Upper lobe of left lung (tissue), 6 donors: ENCODE data around the gene KLHL26. TPM values are rescaled to one million over a fixed set of nuclear protein-coding genes. Genes with fewer than 3 reads are reported as not detected.

ENCODE experiments used
- ATAC-seq, 2 donors: fragments of 200-7000 bp; cut with Tn5 transposase; one replicate each; pipeline ENCODE4 v1.9.1; 2022; ENCODE audit warnings: mild to moderate bottlenecking in 2 of 2, moderate library complexity in 2 of 2; ENCODE audit not compliant: low FRiP score in 2 of 2
- DNase-seq, 2 donors: peaks; one replicate each; pipeline ENCODE4 v3.0.0-alpha.2; 2019 to 2020
- H3K27ac ChIP-seq, 4 donors: fragments of 200-600 bp; sonication (generic); one replicate each; pipeline ENCODE4 v1.5.1; 2016 to 2019
- H3K27me3 ChIP-seq, 4 donors: fragments of 200-600 bp; sonication (generic); one replicate each; pipeline ENCODE4 v1.5.1; 2017 to 2019
- H3K36me3 ChIP-seq, 4 donors: fragments of 200-600 bp; sonication (generic); one replicate each; pipeline ENCODE4 v1.5.1; 2016 to 2019
- H3K4me1 ChIP-seq, 4 donors: fragments of 200-600 bp; sonication (generic); one replicate each; pipeline ENCODE4 v1.5.1; 2018 to 2019
- H3K4me3 ChIP-seq, 4 donors: fragments of 200-600 bp; sonication (generic); one replicate each; pipeline ENCODE4 v1.5.1; 2017 to 2019; ENCODE audit warnings: mild to moderate bottlenecking in 2 of 4, moderate library complexity in 1 of 4
- H3K9me3 ChIP-seq, 4 donors: fragments of 200-600 bp; sonication (generic); one replicate each; pipeline ENCODE4 v1.5.1; 2018 to 2019
- EP300 ChIP-seq, 4 donors: sonication (generic); formaldehyde crosslinking; IDR thresholded peaks; one replicate each; pipeline ENCODE4 v1.5.1; 2017; ENCODE audit warnings: antibody characterized with exemption in 4 of 4, control low read depth in 2 of 4
- POLR2A ChIP-seq, 4 donors: fragments of 450-650 bp; IDR thresholded peaks; one replicate each; pipeline ENCODE4 v1.5.1; 2016 to 2017; ENCODE audit warnings: antibody characterized with exemption in 4 of 4, mild to moderate bottlenecking in 2 of 4
- POLR2AphosphoS5 ChIP-seq, 2 donors: sonication (generic); formaldehyde crosslinking; IDR thresholded peaks; one replicate each; pipeline ENCODE4 v1.5.1; 2017; ENCODE audit warnings: antibody characterized with exemption in 2 of 2
- whole genome bisulfite sequencing, 2 donors: methylation state at CpG; one replicate each; pipeline ENCODE4 v1.1.5; 2017 to 2018; 5-methylcytosine and 5-hydroxymethylcytosine counted together
- total RNA-seq, 6 donors: library from RNA; depleted of rRNA in 4 of 6; stranded (reverse); fragments of >200 nt in 4 of 6; gene quantifications; one replicate each; pipeline versions ENCODE4 v1.1.0 to v1.2.1, GENCODE V29; 2016 to 2021
- TF ChIP-seq, protein P1 (sequence below), 6 experiments: fragments of 450-650 bp in 4 of 6; fragments of 200-600 bp in 2 of 6; sonication (generic) in 2 of 6; IDR thresholded peaks; one replicate each; pipeline ENCODE4 v1.5.1; 2016 to 2019; ENCODE audit warnings: antibody characterized with exemption in 6 of 6
- donor health status: DM: no; HTN: no; CAD: no; lungs with moderate emphysema.
- donor health status: DM: no; HTN: yes; CAD: no; lungs with severe emphysema.

The KLHL26 gene
- total RNA-seq, 6 donors from 2014 or later = 8.1 to 16.1 (median 12.1) TPM

DNA sequence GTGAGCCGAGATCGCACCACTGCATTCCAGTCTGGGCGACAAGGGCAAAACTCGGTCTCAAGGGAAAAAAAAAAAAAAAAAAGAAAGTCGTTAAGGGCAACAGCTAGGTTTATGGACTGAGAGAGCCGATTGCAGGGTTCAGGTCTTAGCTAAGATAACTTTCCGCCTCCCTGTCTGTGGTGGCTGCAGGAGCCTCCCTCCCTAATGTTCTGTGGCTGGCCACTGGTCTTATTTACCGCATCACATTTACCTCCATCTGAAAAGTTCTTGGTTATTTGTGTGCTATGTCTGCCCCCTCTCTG, 45.9 kb downstream of the KLHL26 start:
- Histone ChIP-seq H3K4me1 (peaks cover 12 to 32% (median 26%) of the 10 kb centered on the region in 4 donors), H3K36me3 (no peaks in the 10 kb centered on the region), H3K27me3 (no peaks in the 10 kb centered on the region), H3K9me3 (no peaks in the 10 kb centered on the region), H3K4me3 (peak overlapping the region in 3 of 4 donors; percentile 65 to 73 (median 66)), H3K27ac (peak overlapping the region in 3 of 4 donors; percentile 54 to 89 (median 87))
- WGBS, 2 donors = 42 to 58% methylated on average over 8 of the region's 8 CpGs
- DNase-seq = no peak
- TF ChIP-seq, protein P1, sequence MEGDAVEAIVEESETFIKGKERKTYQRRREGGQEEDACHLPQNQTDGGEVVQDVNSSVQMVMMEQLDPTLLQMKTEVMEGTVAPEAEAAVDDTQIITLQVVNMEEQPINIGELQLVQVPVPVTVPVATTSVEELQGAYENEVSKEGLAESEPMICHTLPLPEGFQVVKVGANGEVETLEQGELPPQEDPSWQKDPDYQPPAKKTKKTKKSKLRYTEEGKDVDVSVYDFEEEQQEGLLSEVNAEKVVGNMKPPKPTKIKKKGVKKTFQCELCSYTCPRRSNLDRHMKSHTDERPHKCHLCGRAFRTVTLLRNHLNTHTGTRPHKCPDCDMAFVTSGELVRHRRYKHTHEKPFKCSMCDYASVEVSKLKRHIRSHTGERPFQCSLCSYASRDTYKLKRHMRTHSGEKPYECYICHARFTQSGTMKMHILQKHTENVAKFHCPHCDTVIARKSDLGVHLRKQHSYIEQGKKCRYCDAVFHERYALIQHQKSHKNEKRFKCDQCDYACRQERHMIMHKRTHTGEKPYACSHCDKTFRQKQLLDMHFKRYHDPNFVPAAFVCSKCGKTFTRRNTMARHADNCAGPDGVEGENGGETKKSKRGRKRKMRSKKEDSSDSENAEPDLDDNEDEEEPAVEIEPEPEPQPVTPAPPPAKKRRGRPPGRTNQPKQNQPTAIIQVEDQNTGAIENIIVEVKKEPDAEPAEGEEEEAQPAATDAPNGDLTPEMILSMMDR (IDR thresholded peaks at IDR 0.05) = no peak
- TF ChIP-seq EP300 (IDR thresholded peaks at IDR 0.05) = no peak
- TF ChIP-seq POLR2AphosphoS5 (IDR thresholded peaks at IDR 0.05) = no peak
- TF ChIP-seq POLR2A (IDR thresholded peaks at IDR 0.05) = no peak
- ATAC-seq = no peak

DNA sequence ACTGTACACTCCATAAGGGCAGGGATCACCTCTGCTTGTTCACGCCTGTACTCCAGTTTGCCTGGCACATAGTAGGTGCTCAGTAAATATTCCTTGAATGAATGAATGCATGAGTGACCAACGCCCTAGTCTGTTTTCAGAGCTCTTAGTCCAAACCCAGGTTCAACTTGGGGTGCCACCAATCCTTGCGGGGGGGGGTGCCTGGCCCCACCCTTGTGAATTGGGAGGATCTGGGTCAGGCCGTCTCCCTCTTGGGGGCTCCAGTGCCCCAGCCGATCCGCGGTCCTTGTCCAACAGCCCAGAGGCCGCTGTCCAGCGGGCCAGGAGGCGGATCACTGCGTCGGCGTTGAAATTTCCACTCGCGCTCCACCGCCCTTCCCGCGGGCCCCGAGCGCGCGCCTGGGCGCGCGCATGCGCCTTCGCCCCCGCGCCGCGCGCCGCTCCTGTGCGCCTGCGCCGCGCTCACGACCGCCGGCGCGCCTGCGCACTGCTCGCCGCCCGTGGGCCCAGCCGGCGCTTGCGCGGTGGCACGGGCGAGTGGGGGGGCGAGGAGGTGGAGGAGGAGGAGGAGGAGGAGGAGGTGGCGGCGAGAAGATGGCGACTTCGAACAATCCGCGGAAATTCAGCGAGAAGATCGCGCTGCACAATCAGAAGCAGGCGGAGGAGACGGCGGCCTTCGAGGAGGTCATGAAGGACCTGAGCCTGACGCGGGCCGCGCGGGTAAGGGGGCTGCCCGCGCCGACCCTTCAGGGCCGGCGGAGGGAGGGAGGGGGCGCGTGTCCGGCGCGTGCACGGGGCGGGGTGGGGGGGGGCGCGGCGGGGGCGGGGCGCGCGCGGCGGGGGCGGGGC, 46.5 kb downstream of the KLHL26 start, which contains the start of gene CRTC1:
Gene CRTC1, plus strand, starts transcription at position 572 of the 849 bp plus-strand sequence. Its CDS starts 23 bp downstream, at position 595.
- H3K27ac ChIP-seq = peak within 1 kb of the TSS; percentile 58 to 89 (median 77)
- peak within 1 kb of the TSS; percentile 65 to 76 (median 70) for H3K4me3 ChIP-seq
- TF ChIP-seq POLR2AphosphoS5 (IDR thresholded peaks at IDR 0.05) = peak; percentile 31 to 67
- TF ChIP-seq EP300 (IDR thresholded peaks at IDR 0.05) = no peak
- peak in 1 of 4 donors; percentile 83 for TF ChIP-seq POLR2A (IDR thresholded peaks at IDR 0.05)
- TF ChIP-seq, protein P1 (IDR thresholded peaks at IDR 0.05) = peak in 1 of 6 experiments; percentile 30
- H3K27me3 ChIP-seq = no peaks in the 10 kb centered on the region
- WGBS, 2 donors = 1 to 2% methylated on average over 36 to 67 of the region's 93 CpGs
- H3K36me3 ChIP-seq = no peaks in the 10 kb centered on the region
- DNase-seq (peak; percentile 79 to 98), ATAC-seq (peak; percentile 59 to 90)
- H3K4me1 ChIP-seq = peaks cover 10 to 27% (median 20%) of the 10 kb centered on the region in 4 donors
- no peaks in the 10 kb centered on the region for H3K9me3 ChIP-seq

DNA sequence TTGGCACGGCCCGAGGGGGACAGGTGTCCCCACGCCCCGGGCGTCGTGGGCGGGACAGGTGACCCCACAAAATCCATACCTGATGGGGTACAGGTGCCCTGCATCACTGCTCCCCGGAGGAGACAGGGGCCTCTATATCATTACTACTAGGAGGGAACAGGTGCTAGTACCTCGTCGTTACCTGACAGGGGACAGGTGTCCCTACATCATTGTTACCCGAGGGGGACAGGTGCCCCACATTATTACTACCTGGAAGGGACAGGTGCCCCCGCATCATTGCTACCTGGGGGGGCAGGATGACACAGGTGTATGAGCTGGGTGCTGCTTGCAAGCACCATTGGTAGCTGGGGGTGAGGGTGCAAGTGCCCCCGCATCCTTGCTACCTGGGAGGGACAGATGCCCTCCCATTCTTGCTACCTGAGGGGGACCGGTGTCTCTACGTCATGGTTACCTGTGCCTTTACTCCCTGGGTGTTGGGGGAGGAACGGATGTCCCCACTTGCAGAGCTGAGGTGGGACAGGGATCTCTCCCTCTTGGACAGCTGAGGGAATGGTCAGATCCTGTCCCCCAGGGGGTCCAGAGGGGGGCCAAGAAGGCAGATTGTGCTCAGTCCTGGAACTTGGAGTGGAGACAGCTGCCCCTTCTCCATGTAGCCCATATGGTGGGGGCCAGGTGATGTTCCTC, 47.3 kb downstream of the KLHL26 start:
- no peaks in the 10 kb centered on the region for H3K27me3 ChIP-seq
- no peaks in the 10 kb centered on the region for H3K36me3 ChIP-seq
- DNase-seq (no peak), ATAC-seq (no peak)
- peaks cover 8 to 19% (median 15%) of the 10 kb centered on the region in 4 donors for H3K4me1 ChIP-seq
- 21% methylated on average over 15 of the region's 16 CpGs; no CpG with 5 or more reads in 1 of the 2 donors for WGBS, 2 donors
- no peaks in the 10 kb centered on the region for H3K9me3 ChIP-seq
- TF ChIP-seq POLR2AphosphoS5 (IDR thresholded peaks at IDR 0.05) = no peak
- no peak for TF ChIP-seq EP300 (IDR thresholded peaks at IDR 0.05)
- TF ChIP-seq POLR2A (IDR thresholded peaks at IDR 0.05) = no peak
- TF ChIP-seq, protein P1 (IDR thresholded peaks at IDR 0.05) = no peak
- H3K27ac ChIP-seq = peak overlapping the region in 3 of 4 donors; percentile 65 to 89 (median 79)
- H3K4me3 ChIP-seq = peak overlapping the region in 3 of 4 donors; percentile 65 to 73 (median 66)

DNA sequence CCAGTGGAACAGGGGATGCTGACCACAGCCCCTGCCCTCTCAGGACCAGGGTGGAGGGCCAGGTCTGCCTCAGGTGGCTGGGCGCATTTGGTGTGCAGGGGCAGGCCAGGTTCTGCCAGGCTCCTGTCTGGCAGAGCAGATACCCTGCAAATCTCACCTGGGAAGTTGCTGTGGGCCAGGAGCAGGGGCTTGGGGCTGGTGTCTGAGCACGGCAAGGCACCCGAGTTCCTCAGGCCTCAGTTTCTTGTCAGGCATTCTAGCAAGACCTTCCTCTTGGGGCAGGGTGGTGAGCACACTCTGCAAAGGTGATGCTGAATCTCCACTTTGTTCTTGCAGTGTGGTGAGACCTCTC, 47.8 kb downstream of the KLHL26 start:
- no peaks in the 10 kb centered on the region for H3K27me3 ChIP-seq
- TF ChIP-seq, protein P1 (IDR thresholded peaks at IDR 0.05) = no peak
- no peak for TF ChIP-seq EP300 (IDR thresholded peaks at IDR 0.05)
- no peak for TF ChIP-seq POLR2A (IDR thresholded peaks at IDR 0.05)
- no peak for TF ChIP-seq POLR2AphosphoS5 (IDR thresholded peaks at IDR 0.05)
- H3K4me1 ChIP-seq = peaks cover 8 to 19% (median 15%) of the 10 kb centered on the region in 4 donors
- ATAC-seq (no peak), DNase-seq (no peak)
- peak overlapping the region in 2 of 4 donors; percentile 65 to 73 for H3K4me3 ChIP-seq
- peak overlapping the region in 1 of 4 donors; percentile 89 for H3K27ac ChIP-seq
- 73 to 95% methylated on average over 2 to 3 of the region's 3 CpGs for WGBS, 2 donors
- H3K36me3 ChIP-seq = no peaks in the 10 kb centered on the region
- no peaks in the 10 kb centered on the region for H3K9me3 ChIP-seq
